GM19468 (cell line): ENCODE data around the gene RTP5.

Source experiments
- ATAC-seq: cut with Tn5 transposase; IDR thresholded peaks from one replicate; pipeline ENCODE4 v1.9.1; 2021; ENCODE audit warnings: mild to moderate bottlenecking, moderate library complexity, moderate number of reproducible peaks; ENCODE audit not compliant: unreplicated experiment; ENCODE audit errors: extremely low read depth

RTP5 gene

GRCh38 chr2:241857041-241857541 is 12.4 kb upstream of the RTP5 start:
- ATAC-seq = no peak

GRCh38 chr2:241857572-241858121 is 11.9 kb upstream of the RTP5 start:
- ATAC-seq = no peak

- no peak for ATAC-seq
Observed at GRCh38 chr2:241858206-241859016, 11.1 kb upstream of the RTP5 start, which contains the start of gene PDCD1. Gene PDCD1 (minus strand): TSS chr2:241858894. CDS start chr2:241858838, 56 bp downstream.

GRCh38 chr2:241859017-241859435 is 10.5 kb upstream of the RTP5 start:
- no peak for ATAC-seq

- no peak for ATAC-seq
Observed at GRCh38 chr2:241859436-241860183, 9.9 kb upstream of the RTP5 start.

- ATAC-seq = no peak
Observed at GRCh38 chr2:241860184-241861078, 9.1 kb upstream of the RTP5 start.

- no peak for ATAC-seq
Observed at GRCh38 chr2:241861264-241861663, 8.3 kb upstream of the RTP5 start.

- ATAC-seq = no peak
Observed at GRCh38 chr2:241862093-241862492, 7.4 kb upstream of the RTP5 start.

GRCh38 chr2:241862775-241863535 is 6.6 kb upstream of the RTP5 start:
- no peak for ATAC-seq

- no peak for ATAC-seq
Observed at GRCh38 chr2:241863536-241863954, 6.0 kb upstream of the RTP5 start.

GRCh38 chr2:241864168-241864849 is 5.2 kb upstream of the RTP5 start:
- ATAC-seq = no peak

GRCh38 chr2:241864850-241865213 is 4.7 kb upstream of the RTP5 start:
- no peak for ATAC-seq

GRCh38 chr2:241865416-241865956 is 4.0 kb upstream of the RTP5 start:
- no peak for ATAC-seq

- ATAC-seq = no peak
Observed at GRCh38 chr2:241865957-241866789, 3.4 kb upstream of the RTP5 start.

- ATAC-seq = no peak
Observed at GRCh38 chr2:241866790-241867645, 2.5 kb upstream of the RTP5 start.

- no peak for ATAC-seq
Observed at GRCh38 chr2:241867776-241868420, 1.6 kb upstream of the RTP5 start.
